ENCODE results near the gene IRF6. TPM values are rescaled to one million over a fixed set of nuclear protein-coding genes. Genes with fewer than 3 reads are reported as not detected.

Gene IRF6
- total RNA-seq, 2 donors from 2014 or later: 20.7 to 21.8 TPM

GRCh38 chr1:209825591-209826434, 19.9 kb upstream of the IRF6 start:
- DNase-seq (no peak), ATAC-seq (no peak)
- intact Hi-C loops (cut with DNase I): no loop called here

- peak in 1 of 2 donors; percentile 36 for ATAC-seq
- no peak for DNase-seq
Measured at GRCh38 chr1:209823143-209824041, 17.4 kb upstream of the IRF6 start.

GRCh38 chr1:209822706-209823105, 16.8 kb upstream of the IRF6 start:
- DNase-seq: no peak
- ATAC-seq: no peak
- intact Hi-C loops (cut with DNase I): loop anchor here in 1 of 2 donors (5.0 kb wide), 1 partner anchor 40 kb away; the partner anchor contains the start of gene C1orf74

More at GRCh38 chr1:209823143-209824041, 17.4 kb upstream of the IRF6 start:
- intact Hi-C loops (cut with DNase I): loop anchor here in 1 of 2 donors (5.0 kb wide), 1 partner anchor 41 kb away; the partner anchor contains the start of gene C1orf74

- intact Hi-C loops (cut with DNase I): loop anchor here in 1 of 2 donors (5.0 kb wide), 1 partner anchor 39 kb away; the partner anchor contains the start of gene C1orf74
- DNase-seq (no peak), ATAC-seq (no peak)
Measured at GRCh38 chr1:209820986-209821385, 15.0 kb upstream of the IRF6 start.

GRCh38 chr1:209819058-209819457, 13.1 kb upstream of the IRF6 start:
- intact Hi-C loops (cut with DNase I): no loop called here
- ATAC-seq (no peak), DNase-seq (no peak)

DNA sequence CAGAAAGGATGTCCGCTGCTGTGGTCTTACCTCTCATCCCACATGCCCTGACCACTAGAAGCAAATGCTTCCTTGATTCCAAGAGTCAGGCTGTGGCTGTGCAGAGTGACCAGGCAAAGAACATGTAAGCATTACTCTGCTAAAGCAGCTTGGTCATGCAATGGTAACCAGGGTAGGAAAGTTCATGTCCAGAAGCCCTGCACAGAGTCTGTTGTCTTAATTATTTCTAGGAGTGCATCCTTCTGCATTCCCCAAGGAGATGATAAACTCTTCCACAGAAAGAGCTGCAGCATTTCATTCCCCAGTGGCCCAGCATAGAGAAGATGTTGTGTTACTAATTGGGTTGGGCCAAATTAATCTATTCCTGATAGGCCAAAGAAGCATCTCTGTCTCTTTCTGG, 11.7 kb upstream of the IRF6 start:
- intact Hi-C loops (cut with DNase I): no loop called here
- DNase-seq (no peak), ATAC-seq (no peak)

DNA sequence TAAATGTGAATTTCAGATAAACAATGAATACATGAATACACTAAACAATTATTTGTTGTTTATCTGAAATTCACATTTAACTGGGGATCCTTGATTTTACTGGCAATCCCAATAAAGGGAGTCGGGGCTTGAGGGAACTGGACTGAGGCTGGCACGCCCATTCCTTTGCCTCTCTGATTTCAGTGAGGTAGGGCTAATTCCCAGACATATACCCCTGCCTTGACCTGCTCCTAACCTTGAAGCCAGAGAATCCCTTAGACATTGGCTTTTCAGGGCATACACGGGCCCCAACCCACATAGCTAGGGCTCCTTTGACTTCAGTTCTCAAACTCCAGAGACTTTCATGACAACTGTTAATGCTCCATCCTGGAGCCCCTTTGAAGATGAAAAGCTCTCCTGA, 11.0 kb upstream of the IRF6 start:
- DNase-seq (no peak), ATAC-seq (no peak)
- intact Hi-C loops (cut with DNase I): no loop called here

DNA sequence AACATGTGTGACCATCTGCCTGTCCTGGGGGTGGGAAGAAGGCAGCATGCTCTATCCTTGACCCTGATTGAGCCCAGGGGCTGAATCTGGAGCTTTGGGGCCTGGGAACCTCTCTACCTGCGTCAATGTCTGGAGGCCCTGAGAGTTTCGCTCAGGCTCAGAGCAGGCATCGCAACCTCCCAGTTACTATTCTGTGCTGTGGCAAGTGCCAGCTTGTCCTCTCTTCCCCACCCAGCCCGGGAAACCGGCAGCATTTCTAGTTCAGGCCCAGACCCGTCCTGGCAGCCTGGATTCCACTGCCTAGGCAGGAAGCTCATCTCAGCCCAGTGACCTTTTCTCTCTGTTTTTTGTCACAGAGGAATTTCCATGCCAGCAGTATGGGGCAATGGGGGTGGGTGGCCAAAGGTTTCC, 10.0 kb upstream of the IRF6 start:
- intact Hi-C loops (cut with DNase I): no loop called here
- DNase-seq: no peak
- ATAC-seq: no peak

GRCh38 chr1:209815490-209815889, 9.5 kb upstream of the IRF6 start:
- DNase-seq: no peak
- no peak for ATAC-seq

DNA sequence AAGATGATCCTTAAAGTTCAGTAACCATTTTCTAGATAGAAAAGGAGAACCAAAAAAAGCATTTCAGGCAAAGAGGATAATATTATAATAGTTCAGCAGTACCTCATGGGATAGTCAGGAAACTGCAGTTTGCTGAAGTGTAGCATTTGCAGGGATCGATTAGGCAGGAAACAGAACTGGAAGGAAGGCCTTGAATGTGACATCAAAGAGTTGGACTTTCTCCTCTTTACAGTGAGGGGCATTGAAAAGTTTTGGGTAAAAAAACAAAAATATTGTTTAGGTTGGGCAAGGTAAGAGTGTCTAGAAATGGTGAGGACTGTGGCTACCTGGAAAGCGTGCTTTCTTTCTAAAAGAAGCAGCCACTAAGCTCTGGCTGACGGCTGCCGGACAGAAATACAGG, 8.0 kb upstream of the IRF6 start:
- DNase-seq (no peak), ATAC-seq (no peak)
- intact Hi-C loops (cut with DNase I): no loop called here

More at GRCh38 chr1:209815490-209815889, 9.5 kb upstream of the IRF6 start:
- intact Hi-C loops (cut with DNase I): no loop called here

GRCh38 chr1:209810783-209811182, 4.8 kb upstream of the IRF6 start:
- ATAC-seq (no peak), DNase-seq (no peak)
- intact Hi-C loops (cut with DNase I): no loop called here

- intact Hi-C loops (cut with DNase I): no loop called here
- no peak for ATAC-seq
- DNase-seq: no peak
Measured at GRCh38 chr1:209809611-209810010, 3.7 kb upstream of the IRF6 start.

DNA sequence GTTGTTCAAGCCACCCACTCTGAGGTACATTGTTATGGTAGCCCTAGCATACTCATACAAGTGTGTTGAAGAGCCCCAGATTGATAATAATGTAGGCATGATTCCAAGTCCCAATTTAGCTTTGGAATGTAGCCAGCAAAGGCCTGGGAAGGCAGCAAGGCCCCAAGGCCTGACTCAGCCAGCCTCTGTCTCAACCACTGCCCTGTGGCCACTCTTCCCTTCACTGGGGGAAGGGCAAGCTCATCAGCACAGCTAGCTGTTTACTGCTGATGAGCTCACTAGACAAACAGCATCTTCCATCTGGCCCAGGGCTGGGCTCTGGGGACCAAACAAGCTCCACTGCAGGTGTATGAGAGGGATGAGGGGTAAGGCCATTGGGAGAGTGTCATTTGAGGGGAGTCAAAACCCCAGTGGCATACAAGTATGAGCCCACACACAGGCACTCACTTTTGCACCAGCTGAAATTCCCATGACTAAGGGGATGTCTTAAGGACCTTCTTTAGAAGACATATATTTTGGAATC, 2.2 kb upstream of the IRF6 start:
- DNase-seq: peak; percentile 60

DNA sequence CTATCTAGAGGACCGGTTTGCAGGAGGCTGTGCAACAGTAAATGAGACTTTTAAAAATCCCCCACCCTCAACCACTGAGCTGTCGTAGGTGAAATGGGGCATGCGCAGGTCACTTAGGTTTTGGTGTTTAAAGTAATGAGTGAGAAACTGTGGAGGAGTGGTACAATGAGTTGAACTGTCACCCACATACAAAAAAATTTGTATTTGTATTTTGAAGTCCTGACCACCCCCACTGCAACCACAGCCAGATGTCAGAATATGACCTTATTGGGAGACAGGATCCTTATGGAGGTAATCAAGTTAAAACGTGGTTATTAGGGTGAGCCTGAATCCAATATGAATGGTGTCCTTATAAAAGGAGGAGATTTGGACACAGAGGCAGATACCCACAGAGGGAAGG, 1.6 kb upstream of the IRF6 start:
- intact Hi-C loops (cut with DNase I): no loop called here

More for the DNA sequence above, 2.2 kb upstream of the IRF6 start:
- intact Hi-C loops (cut with DNase I): no loop called here
- peak; percentile 83 to 90 for ATAC-seq

GRCh38 chr1:209805341-209805781, 581 bp downstream of the IRF6 start:
- intact Hi-C loops (cut with DNase I): no loop called here
- no peak for DNase-seq
- ATAC-seq: peak in 1 of 2 donors; percentile 2

More for the DNA sequence above, 1.6 kb upstream of the IRF6 start:
- DNase-seq: no peak
- ATAC-seq: no peak

DNA sequence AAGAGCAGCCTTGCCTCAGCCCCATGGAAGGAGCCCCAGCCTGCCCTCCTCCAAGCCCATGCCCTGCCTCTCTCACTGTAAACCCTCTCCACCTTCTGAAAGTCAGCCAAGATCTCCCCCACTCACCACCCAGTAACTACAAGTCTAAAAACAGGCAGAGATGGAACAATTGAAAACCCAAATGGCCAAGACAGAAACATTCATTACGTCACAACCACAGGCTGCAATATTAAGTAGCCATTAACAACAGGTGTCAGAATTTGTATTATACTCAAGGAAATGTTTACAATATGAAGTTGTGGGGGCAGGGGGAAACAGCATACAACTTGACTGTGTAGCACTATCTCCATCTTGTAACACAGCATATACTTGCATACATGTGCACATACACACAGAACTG, 2.4 kb downstream of the IRF6 start:
- intact Hi-C loops (cut with DNase I): no loop called here
- ATAC-seq: no peak

DNA sequence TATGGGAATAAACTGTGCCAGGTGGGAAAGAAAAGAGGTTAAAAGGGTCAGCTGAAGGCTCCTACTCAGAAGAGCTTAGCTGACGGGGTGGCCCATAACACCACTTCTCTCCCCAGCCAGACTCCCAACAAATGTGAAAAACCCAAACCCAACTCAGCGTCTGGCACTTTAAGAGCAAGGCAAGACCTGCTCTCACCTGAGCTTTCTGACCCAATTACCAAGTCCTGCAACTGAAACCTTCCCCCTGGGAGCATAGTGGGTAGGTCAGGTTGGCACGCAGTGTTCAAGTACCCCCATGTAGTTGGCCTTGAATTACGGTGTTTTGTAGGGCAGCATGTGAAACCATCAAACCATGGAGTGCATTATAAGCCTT, 3.2 kb downstream of the IRF6 start:
- no peak for ATAC-seq

More for the DNA sequence above, 2.4 kb downstream of the IRF6 start:
- no peak for DNase-seq

DNA sequence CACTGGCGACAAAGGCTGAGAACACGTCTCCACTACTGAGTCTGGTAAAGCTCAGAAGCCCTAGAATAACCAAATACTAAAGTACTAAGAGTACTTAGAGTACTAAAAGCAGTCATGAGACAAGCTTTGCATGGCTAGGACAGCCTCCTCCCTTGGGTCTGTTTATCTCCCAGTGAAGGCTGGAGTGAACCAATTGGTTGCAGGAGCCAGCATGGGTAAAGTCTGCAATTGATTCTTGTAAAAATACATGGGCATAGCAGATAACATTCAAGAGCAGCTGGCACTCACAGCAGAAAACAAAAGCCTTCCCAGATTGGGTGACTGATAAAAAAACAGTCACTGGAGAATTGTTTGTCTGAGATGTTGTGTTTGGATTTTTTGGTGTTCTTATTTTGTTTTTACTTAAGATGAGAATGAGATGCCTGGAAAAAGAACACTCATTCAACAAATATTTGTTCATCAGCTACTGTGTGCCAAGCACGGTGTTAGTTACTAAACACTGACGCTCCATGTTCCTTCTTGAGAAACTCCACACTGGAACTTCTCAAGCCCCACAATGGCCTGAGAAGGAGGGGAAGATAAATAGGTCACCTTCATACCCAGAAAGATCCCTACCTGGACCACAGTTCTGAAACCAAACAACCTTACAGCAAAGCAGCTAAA, 3.7 kb downstream of the IRF6 start:
- ATAC-seq (peak in 1 of 2 donors; percentile 20), DNase-seq (no peak)
- intact Hi-C loops (cut with DNase I): no loop called here

More for the DNA sequence above, 3.2 kb downstream of the IRF6 start:
- intact Hi-C loops (cut with DNase I): no loop called here
- DNase-seq: no peak
